Activated CD8-positive, alpha-beta T cell treated with anti-CD3 and anti-CD28 coated beads for 36 hours (primary cell): ENCODE data around the gene PFDN5. TPM values are rescaled to one million over a fixed set of nuclear protein-coding genes. Genes with fewer than 3 reads are reported as not detected.

Experiments used
- ATAC-seq: fragments of 200-7000 bp; cut with Tn5 transposase; one replicate; pipeline ENCODE4 v1.10.0; 2021; ENCODE audit warnings: mild to moderate bottlenecking, moderate library complexity
- CTCF ChIA-PET: fragments of 350-600 bp; sonication (Branson Sonifier 250); formaldehyde crosslinking; loops from one replicate; lab custom pipeline; 2021; ENCODE audit warnings: antibody characterized with exemption; lab: Charles Lee
- POLR2A ChIA-PET: fragments of 350-600 bp; sonication (Branson Sonifier 250); formaldehyde crosslinking; loops from one replicate; lab custom pipeline; 2021; ENCODE audit warnings: antibody characterized with exemption; lab: Charles Lee
- DNase-seq: peaks from one replicate; pipeline ENCODE4 v3.0.0-alpha.2; 2020
- H3K27ac Mint-ChIP-seq: one replicate; pipeline ENCODE4 v1.8.0; 2021; ENCODE audit warnings: mild to moderate bottlenecking, mixed read lengths
- H3K27me3 Mint-ChIP-seq: one replicate; pipeline ENCODE4 v1.8.0; 2021; ENCODE audit warnings: mixed read lengths
- H3K36me3 Mint-ChIP-seq: one replicate; pipeline ENCODE4 v1.8.0; 2021; ENCODE audit warnings: low read depth, mixed read lengths
- H3K4me1 Mint-ChIP-seq: one replicate; pipeline ENCODE4 v1.8.0; 2021; ENCODE audit warnings: low read depth, mixed read lengths
- H3K4me3 Mint-ChIP-seq: one replicate; pipeline ENCODE4 v1.8.0; 2021; ENCODE audit warnings: mild to moderate bottlenecking, moderate library complexity, mixed read lengths
- H3K9me3 Mint-ChIP-seq: one replicate; pipeline ENCODE4 v1.8.0; 2021; ENCODE audit warnings: mixed read lengths
- CTCF ChIP-seq: fragments of 200-600 bp; IDR thresholded peaks from one replicate; pipeline ENCODE4 v1.8.0; 2022; ENCODE audit warnings: antibody characterized with exemption, mild to moderate bottlenecking
- intact Hi-C: fragments of 100-400 bp; cut with micrococcal nuclease; formaldehyde crosslinking; loops from one replicate; pipeline ENCODE4 v1.10.0; 2022
- total RNA-seq, 2 experiments: library from RNA; stranded (reverse); gene quantifications; one replicate each; pipeline ENCODE4 v1.2.3, GENCODE V29; 2021

The PFDN5 gene
- total RNA-seq, 2 experiments from 2014 or later: 322 to 373 TPM

GRCh38 chr12:53298164-53298563 lies 2.8 kb downstream of the PFDN5 start:
- peaks cover 75% of the 10 kb centered on the region for H3K36me3 Mint-ChIP-seq
- no peak for DNase-seq
- intact Hi-C loops: no loop called here
- no peak for ATAC-seq
- no peak overlapping the region for H3K4me3 Mint-ChIP-seq
- ChIA-PET CTCF (interaction anchor here (1.2 to 14.0 kb wide), 6 partner anchors 10 to 85 kb away, joined by 3 to 143 read pairs (median 10); partner anchors contain the start of genes AAAS and ESPL1), POLR2A (interaction anchor here (0.5 to 2.9 kb wide), 9 partner anchors 13 to 155 kb away, joined by 3 to 12 read pairs (median 4); partner anchors contain the start of genes AAAS, CSAD, ESPL1 and ZNF740)
- peaks cover 62% of the 10 kb centered on the region for H3K4me1 Mint-ChIP-seq
- peak overlapping the region; percentile 91 for H3K27ac Mint-ChIP-seq
- H3K9me3 Mint-ChIP-seq: no peaks in the 10 kb centered on the region
- H3K27me3 Mint-ChIP-seq: no peaks in the 10 kb centered on the region
- no peak for TF ChIP-seq CTCF

GRCh38 chr12:53299101-53299453 lies 3.7 kb downstream of the PFDN5 start:
- Mint-ChIP-seq H3K4me1 (peaks cover 64% of the 10 kb centered on the region), H3K9me3 (no peaks in the 10 kb centered on the region), H3K36me3 (peaks cover 74% of the 10 kb centered on the region), H3K27me3 (no peaks in the 10 kb centered on the region), H3K27ac (peak overlapping the region; percentile 91), H3K4me3 (peak overlapping the region; percentile 90)
- POLR2A ChIA-PET: interaction anchor here (0.6 to 2.9 kb wide), 14 partner anchors 9 to 217 kb away, joined by 3 to 16 read pairs (median 4); partner anchors contain the start of genes AAAS, CSAD and ZNF740
- CTCF ChIA-PET: interaction anchor here (0.9 to 14.0 kb wide), 10 partner anchors 10 to 200 kb away, joined by 3 to 143 read pairs (median 4); partner anchors contain the start of gene AAAS
- TF ChIP-seq CTCF: no peak
- DNase-seq: peak; percentile 61
- intact Hi-C loops: no loop called here
- ATAC-seq: peak; percentile 38

- ChIA-PET CTCF (interaction anchor here (0.9 to 14.0 kb wide), 10 partner anchors 11 to 201 kb away, joined by 3 to 143 read pairs (median 4); partner anchors contain the start of gene AAAS), POLR2A (interaction anchor here (0.6 to 2.9 kb wide), 16 partner anchors 8 to 218 kb away, joined by 3 to 16 read pairs (median 4); partner anchors contain the start of genes AAAS, CSAD, TARBP2 and ZNF740)
- Mint-ChIP-seq H3K27ac (peak within 1 kb of the TSS; percentile 91), H3K27me3 (no peaks in the 10 kb centered on the region), H3K4me3 (peak within 1 kb of the TSS; percentile 90), H3K4me1 (peaks cover 64% of the 10 kb centered on the region), H3K9me3 (no peaks in the 10 kb centered on the region), H3K36me3 (peaks cover 69% of the 10 kb centered on the region)
- ATAC-seq (peak; percentile 73), DNase-seq (peak; percentile 89)
- no peak for TF ChIP-seq CTCF
- intact Hi-C loops: no loop called here
Observed at GRCh38 chr12:53299454-53300180, 4.3 kb downstream of the PFDN5 start, which contains the start of gene MYG1. Gene MYG1, plus strand, starts transcription at chr12:53299695. Its CDS starts 43 bp downstream, at chr12:53299738.

GRCh38 chr12:53300187-53300586 lies 4.8 kb downstream of the PFDN5 start:
- ATAC-seq (no peak), DNase-seq (peak; percentile 19)
- intact Hi-C loops: no loop called here

More at GRCh38 chr12:53300187-53300586, 4.8 kb downstream of the PFDN5 start:
- peaks cover 59% of the 10 kb centered on the region for H3K4me1 Mint-ChIP-seq
- CTCF ChIA-PET: interaction anchor here (1.2 to 14.0 kb wide), 5 partner anchors 10 to 87 kb away, joined by 4 to 143 read pairs (median 16); partner anchors contain the start of gene AAAS
- H3K9me3 Mint-ChIP-seq: no peaks in the 10 kb centered on the region
- H3K36me3 Mint-ChIP-seq: peaks cover 65% of the 10 kb centered on the region
- H3K4me3 Mint-ChIP-seq: peak overlapping the region; percentile 90
- H3K27me3 Mint-ChIP-seq: no peaks in the 10 kb centered on the region
- no peak for TF ChIP-seq CTCF
- POLR2A ChIA-PET: interaction anchor here (0.6 to 2.9 kb wide), 9 partner anchors 8 to 119 kb away, joined by 3 to 16 read pairs (median 4); partner anchors contain the start of genes AAAS, CSAD and ZNF740
- H3K27ac Mint-ChIP-seq: peak overlapping the region; percentile 91
